Peyer's patch (tissue), 4 donors: ENCODE results near the gene MAPK1.
"Not testable (repeated sequence)": the region's sequence is repeated elsewhere in the genome, so short reads cannot be mapped to it uniquely, and the experiment has no call there.

ENCODE experiments used
- CTCF ChIP-seq, 6 experiments: fragments of 450-650 bp in 4 of 6; fragments of 200-600 bp in 2 of 6; sonication (generic) in 1 of 6; IDR thresholded peaks; one replicate each; pipeline ENCODE4 v1.5.1; 2017 to 2019; ENCODE audit warnings: antibody characterized with exemption in 6 of 6, mild to moderate bottlenecking in 3 of 6, moderate library complexity in 1 of 6
- POLR2A ChIP-seq, 2 donors: fragments of 450-650 bp; IDR thresholded peaks; one replicate each; pipeline ENCODE4 v1.5.1; 2017; ENCODE audit warnings: antibody characterized with exemption in 2 of 2, mild to moderate bottlenecking in 2 of 2, moderate library complexity in 2 of 2

- TF ChIP-seq CTCF, POLR2A (IDR thresholded peaks at IDR 0.05): not testable (repeated sequence)
Observed at GRCh38 chr22:21824962-21825361, 42.5 kb downstream of the MAPK1 start.
